ENCODE measurements around the gene DOCK3.
"Not testable (repeated sequence)": the region's sequence is repeated elsewhere in the genome, so short reads cannot be mapped to it uniquely, and the experiment has no call there.

DOCK3 gene

DNA sequence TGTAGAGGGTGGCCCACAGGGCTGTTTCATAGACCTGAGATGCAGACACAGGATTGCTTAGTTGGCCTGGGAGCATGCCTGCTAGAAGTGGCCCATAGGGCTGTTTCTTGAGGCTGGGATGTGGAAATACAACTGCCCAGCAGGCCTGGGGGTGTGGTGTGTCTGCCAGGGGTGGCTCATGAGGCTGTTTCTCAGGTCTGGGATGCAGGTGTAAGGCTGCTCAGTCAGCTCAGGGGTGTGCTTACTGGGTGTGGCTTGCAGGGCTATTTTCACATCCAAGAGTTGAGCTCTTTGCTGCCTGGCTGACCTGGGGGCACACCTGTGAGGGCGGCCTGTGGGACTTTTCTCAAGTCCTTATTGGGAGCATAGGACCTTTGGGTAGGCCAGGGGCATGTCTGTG, 131.3 kb downstream of the DOCK3 start:
- no peak for DNase-seq

DNA sequence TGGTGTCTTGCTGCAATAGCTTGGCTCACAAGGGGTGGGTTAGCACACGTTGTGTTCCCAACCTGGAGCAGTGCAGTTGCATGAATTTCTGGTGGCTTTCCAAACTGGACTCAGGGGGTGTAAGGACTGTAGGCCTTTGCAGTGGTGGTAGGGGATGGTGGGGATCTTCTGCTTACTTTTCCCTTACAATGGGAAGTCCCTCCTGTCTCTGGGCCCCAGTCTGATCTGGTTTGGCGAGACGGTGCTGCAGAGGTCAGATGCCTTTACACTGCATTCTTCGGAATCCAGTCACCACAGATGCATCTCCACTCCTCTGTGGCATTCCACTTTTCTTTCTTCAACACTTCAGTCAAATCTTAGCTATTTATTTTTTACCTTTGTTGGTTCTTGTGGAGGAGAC, 132.1 kb downstream of the DOCK3 start:
- DNase-seq: no peak

DNA sequence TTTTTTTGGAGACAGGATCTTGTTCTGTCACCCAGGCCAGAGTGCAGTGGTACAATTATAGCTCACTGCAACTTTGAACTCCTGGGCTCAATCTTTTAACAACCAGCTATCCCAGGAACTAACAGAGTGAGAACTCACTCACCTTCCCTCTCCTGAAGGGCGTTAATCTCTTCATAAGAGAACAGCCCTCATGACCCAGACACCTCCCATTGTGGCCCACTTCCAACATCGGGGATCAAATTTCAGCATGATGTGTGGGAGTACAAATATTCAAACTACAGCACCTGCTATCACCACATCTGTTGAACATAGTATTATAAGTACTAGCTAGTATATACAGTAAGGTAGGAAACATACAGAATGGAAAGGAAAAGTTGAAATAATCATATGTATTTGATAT, 132.5 kb downstream of the DOCK3 start:
- peak; percentile 31 for DNase-seq

DNA sequence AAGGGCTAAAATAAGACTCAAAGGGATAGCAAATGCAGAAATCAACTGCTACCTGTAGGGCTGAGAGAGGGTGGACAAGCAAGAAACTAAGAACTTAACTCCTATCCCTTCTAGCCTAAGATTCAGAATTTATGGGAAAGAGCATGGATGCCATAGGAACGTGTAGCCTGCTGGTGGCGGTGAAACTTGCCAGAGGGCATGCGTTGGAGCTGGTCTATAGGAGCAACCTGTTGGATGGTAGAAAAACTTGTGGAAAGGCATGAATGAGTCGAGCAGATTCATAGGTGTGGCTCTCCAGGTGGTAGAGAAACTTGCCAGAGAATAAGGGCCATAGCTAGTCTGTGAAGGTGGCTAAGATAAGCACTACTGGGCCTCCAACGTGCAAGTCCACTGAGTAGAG, 137.2 kb downstream of the DOCK3 start:
- no peak for DNase-seq

DNA sequence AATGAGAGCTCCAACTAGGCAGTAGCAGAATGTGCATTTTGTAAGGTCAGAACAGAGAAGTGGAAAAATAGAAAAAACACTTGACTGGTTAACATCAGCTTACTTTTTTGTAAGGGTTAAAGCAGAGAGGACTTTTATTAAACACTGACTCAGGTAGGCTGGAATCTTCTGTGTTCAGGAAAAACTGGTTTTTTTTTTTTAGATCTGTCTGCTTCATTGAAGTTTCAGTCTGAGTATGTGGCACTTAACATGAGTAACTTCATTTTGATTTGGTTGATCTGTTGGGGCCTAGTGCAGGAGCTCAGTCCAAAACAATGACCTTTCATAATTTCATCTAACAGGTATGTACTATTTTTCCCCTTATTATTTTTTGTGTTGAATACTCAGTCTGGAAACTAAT, 141.1 kb downstream of the DOCK3 start:
- DNase-seq: no peak

DNA sequence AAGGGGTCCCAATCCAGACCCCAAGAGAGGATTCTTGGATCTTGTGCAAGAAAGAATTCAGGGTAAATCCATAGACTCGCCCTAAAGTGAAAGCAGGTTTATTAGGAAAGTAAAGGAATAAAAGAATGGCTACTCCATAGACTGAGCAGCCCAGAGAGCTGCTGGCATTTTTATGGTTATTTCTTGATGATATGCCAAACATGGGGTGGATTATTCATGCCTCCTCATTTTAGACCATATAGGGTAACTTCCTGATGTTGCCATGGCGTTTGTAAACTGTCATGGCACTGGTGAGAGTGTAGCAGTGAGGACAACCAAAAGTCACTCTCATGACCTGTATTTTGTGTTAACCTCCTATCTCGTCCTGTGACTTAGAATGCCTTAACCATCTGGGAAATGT, 142.2 kb downstream of the DOCK3 start:
- DNase-seq: no peak

DNA sequence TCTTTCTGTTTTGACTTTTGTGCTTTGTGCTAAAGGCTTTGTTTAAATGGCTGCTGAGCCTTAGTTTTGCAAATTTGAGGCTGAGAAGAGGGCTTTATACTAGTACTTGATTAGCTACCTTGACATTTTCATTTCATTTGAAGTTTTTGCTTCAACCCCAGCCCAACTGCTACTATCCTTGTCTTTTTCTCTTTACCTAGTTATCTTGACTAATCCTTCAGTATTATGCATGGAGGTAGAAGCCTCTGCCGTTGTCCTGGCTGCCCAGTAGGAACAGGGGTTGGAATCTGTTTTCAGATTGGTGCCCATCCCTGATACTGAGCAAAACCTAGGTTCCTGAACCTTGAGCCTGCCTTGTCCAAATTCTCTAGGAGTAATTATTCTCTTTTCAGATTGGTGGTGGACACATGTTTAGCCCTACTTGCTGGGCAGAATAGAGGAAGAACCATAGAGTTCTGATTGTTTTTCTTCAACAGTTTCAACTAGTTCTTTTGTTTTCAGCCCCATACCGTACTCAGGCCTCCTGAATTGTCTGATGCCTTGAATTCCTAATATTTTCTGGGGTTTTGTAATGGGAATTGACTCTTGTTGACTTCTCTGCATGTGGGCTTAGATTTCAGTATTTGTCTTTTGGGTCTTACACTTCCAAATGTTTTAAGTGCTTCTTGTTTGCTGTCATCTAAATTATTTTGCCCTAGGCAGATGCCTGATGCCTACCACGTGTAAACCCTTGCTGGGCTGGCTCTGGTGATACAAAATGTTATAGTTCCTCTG, 143.2 kb downstream of the DOCK3 start:
- no peak for DNase-seq

DNA sequence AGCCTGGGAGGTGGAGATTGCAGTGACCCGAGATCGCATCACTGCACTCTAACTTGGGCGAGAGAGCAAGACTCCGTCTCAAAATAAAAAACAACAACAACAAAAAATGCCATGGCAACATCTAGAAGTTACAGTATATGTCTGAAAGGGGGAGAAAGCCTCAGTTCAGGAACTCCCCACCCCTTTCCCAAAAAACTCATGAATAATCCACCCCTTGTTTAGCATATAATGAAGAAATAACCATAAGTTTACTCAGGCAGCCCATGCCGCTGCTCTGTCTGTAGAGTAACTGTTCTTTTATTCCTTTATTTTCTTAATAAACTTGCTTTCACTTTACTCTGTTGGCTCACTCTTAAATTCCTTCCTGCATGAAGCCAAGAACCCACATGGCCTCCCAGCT, 145.2 kb downstream of the DOCK3 start:
- no peak for DNase-seq

DNA sequence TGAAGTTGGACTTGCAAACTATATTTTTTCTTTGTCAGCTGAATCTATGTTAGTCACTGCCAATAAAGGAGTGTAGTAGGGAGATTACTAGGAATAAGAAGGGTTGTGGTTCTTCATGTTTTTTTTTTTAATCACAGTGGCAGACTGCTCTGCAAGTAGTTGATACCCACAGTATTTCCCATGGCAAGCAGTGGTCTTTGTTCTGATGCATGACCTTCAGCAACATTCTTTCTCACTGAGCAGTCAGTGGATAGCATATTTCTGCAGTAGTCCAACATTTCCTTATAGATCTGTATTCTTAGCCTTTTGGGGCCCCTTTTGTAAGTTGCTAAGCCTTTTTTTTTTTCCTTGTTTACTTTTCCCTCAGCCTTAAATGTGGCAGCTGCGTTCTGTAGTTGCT, 151.1 kb downstream of the DOCK3 start:
- DNase-seq: no peak

DNA sequence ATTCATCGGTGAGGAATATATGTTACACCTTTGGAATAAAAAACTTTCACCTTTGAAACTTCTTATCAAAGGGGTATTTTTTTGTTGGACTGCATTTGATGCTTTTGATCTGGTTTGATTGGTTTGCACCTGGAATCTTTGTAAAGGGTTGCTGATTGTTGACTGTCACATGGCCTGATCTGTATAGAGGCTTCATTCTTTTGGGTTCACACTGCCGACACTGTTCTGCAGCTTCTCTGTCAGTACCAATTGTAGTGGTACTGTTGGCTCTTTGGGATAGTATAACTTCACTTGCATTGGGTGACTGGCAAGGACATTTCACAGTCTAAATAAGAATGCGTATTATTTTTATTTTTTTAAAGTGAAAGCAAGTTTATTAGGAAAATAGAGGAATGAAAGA, 155.7 kb downstream of the DOCK3 start:
- DNase-seq: no peak

DNA sequence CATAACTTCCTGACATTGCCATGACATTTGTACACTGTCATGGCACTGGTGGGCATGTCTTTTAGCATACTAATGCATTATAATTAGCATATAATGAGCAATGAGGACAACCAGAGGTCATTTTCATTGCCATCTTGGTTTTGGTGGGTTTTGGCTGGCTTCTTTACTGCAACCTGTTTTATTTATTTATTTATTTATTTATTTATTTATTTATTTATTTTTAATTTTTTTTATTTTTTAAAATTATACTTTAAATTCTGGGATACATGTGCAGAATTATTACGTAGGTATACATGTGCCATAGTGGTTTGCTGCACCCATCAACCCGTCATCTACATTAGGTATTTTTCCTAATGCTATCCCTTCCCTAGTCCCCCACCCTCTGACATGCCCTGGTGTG, 156.3 kb downstream of the DOCK3 start:
- not testable (repeated sequence) for DNase-seq

DNA sequence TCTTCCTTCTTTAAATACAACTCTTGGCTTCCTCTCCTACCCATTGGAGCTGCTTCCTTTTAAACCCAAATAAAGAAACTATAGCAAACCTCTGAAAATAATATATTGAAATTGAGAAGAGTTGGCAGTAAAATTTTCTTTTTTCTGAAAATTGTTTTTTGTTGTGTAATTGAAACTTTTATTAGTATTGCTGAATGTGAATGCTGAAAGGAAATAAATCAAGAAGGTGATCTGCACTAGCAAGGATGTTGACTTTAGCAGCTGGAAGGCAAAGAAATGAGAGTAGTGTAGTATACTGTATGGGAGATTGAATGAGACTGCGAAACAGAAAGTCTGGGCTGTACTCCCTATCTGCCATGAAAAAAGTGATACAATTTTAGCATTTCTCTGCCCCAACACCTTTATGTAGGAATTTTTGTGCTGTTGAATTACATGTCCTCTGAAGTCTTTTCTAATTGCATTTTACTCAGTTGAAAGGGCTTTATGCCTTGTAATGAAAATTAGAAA, 166.3 kb downstream of the DOCK3 start:
- no peak for DNase-seq

DNA sequence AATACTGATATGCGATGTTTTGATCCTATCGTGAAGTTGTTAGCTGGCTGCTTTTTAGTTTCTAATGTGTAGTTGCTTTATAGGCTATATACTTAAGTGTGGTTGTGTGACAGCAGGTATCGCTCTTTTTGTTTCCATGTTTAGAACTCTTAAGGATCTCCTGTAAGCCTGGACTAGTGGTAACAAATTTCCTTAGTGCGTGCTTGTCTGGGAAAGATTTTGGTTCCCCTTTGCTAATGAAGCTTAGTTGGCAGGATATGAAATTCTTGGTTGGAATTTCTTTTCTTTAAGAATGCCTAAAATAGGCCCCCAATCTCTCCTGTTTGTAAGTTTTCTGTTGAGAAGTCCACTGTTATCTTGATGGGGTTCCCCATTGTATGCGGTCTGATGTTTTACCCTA, 173.6 kb downstream of the DOCK3 start:
- no peak for DNase-seq

DNA sequence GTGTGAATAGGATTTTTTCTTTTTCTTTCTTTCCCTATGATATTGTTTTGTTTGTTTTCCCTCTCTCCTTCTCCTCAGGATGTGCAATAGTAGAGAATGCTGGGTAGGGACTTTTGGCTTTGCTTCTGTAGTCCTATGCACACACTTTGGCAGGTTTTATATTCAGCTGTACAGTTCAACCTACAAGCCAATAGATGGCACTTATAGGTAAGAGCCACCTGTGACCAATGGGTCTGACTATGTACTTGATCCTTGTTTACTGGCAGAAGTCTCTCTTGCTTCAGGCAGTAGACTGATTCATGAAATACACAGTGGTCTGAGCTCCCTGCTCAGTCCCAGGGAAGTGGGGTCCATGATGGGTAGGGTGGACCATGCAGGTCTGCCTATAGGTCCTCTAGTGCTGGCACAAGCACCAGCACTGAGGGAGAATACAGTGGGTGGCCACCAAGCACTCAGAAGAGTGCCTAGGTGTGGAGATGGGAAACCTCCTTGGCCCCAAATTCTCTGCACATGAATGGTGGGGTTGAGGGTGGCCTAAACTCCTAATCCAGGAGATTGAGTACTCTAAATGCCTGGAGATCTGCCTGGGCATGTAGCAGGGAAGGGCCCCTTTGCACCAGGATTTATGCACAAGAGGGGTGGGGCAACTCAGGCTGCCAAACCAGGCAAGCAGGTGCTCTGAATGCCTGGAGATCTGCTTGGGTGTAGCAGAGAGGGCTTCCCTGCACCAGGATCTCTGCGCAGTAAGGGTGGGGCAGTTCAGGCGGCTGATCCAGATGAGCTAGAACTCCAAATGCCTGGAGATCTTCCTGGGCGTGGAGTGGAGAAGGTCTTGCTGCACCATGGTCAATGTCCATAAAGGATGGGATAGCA, 176.1 kb downstream of the DOCK3 start:
- DNase-seq: no peak

DNA sequence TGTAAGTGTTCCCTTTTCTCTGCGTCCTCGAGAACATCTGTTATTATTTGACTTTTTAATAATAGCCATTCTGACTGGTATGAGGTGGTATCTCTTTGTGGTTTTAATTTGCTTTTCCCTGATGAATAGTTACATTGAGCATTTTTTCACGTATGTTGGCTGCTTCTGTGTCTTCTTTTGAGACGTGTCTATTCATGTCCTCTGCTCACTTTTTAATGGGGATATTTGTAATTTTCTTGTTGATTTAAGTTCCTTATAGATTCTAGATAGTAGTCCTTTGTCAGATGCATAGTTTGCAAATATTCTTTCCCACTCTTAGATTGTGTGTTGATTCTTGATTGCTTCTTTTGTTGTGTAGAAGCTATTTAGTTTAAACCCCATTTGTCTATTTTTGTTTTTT, 179.2 kb downstream of the DOCK3 start:
- no peak for DNase-seq

DNA sequence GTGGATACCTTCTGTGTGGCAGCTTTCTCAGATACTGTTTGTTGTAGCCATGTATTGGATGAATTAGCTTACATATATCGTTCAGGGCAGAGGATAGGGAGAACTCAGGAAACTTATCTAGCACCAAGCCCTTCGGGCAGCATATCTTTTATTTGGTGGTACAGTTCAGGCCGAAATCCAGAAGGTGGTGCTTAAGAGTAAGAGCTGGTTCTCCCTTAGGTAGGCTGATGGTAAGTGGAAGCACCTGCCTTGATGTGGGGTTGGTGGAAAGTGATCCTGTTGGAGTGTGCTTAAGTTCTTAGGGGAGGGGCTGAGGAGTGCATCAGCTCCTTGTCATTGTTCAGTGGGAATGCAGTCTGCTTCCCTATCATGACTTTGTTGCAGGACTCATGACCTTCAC, 187.5 kb downstream of the DOCK3 start:
- no peak for DNase-seq

DNA sequence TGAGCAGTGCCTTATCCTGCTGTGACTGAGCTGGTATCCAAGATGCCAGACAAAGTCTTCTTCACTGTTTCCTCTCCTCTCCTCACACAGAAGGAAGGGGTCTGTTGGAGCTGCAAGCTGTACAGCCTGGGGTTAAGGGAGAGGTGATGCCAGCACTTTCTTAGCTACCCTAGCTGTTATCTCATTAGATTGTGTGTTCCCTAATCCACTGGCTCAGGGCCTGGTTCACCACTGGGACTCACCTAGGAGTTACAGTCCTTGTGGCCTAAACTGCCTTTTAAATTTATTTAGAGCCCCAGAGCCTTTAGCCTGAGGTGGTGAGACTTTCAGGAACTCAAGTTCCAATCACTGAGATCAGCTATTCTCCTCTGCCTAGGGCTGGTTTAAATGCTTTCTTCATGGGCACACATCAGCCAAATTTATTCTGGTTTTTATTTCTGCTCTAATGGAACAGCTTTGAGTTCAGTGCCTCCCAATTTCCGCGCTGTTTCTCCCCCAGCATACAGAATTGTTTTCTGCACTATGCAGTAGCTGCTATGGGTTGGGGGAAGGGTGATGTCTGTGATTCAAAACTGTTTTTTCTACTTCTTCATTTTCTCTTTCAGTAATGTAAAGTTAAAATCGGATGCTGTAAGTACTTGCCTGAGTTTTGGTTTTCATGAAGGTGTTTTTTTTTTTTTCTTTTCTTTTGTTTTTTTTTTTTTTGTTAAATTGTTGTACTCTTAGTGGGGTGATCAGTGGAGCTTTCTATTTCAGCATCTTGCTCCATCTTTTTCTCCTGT, 198.8 kb downstream of the DOCK3 start:
- no peak for DNase-seq

DNA sequence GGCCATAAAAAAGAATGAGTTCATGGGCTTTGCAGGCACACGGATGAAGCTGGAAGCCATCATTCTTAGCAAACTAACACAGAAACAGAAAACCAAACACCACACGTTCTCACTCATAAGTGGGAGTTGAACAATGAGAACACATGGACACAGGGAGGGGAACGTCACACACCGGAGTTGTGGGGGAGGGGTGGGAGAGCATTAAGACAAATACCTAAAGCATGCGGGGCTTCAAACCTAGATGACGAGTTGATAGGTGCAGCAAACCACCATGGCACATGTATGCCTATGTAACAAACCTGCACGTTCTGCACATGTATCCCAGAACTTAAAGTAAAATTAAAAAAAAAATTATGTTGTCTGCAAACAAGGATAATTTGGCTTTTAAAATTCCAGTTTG, 200.1 kb downstream of the DOCK3 start:
- DNase-seq: not testable (repeated sequence)

DNA sequence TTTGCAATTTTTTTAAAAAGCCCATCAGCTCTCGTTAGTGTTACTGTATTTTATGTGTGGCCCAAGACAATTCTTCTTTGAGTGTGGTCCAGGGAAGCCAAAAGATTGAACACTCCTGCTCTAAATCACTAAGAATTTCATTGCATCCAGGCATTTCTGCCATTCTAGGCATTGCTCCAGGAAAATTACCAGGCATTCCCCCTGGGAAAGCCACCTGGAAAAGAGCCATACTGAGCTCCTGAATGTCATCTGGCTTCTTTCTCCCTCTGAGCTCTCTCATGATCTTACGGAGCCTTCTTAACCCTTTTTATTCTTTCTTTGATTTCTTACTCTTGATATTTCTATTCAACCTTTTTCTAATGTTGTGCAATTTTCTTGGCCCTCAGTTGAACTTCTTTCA, 202.2 kb downstream of the DOCK3 start:
- no peak for DNase-seq

DNA sequence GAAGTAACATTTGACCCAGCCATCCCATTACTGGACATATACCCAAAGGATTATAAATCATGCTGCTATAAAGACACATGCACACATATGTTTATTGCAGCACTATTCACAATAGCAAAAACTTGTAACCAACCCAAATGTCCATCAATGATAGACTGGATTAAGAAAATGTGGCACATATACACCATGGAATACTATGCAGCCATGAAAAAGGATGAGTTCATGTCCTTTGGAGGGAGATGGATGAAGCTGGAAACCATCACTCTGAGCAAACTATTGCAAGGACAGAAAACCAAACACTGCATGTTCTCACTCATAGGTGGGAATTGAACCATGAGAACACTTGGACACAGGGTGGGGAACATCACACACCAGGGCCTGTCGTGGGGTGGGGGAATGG, 208.0 kb downstream of the DOCK3 start:
- not testable (repeated sequence) for DNase-seq

DNA sequence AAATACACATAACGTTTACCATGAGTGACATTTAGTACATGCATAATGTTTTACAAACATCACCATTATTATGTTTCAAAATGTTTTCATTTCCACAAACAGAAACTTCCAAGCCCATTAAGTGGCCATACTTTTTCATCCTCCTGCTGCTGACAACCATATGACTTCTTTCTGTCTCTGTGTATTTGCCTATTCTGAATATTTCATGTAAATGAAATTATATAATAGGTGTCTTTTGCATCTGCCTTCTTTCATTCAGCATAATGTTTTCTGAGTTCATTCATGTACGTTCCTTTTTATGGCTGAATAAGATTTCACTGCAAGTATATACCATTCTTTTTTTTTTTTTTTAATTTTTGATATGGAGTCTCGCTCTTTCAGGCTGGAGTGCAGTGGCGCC, 209.0 kb downstream of the DOCK3 start:
- DNase-seq: no peak

DNA sequence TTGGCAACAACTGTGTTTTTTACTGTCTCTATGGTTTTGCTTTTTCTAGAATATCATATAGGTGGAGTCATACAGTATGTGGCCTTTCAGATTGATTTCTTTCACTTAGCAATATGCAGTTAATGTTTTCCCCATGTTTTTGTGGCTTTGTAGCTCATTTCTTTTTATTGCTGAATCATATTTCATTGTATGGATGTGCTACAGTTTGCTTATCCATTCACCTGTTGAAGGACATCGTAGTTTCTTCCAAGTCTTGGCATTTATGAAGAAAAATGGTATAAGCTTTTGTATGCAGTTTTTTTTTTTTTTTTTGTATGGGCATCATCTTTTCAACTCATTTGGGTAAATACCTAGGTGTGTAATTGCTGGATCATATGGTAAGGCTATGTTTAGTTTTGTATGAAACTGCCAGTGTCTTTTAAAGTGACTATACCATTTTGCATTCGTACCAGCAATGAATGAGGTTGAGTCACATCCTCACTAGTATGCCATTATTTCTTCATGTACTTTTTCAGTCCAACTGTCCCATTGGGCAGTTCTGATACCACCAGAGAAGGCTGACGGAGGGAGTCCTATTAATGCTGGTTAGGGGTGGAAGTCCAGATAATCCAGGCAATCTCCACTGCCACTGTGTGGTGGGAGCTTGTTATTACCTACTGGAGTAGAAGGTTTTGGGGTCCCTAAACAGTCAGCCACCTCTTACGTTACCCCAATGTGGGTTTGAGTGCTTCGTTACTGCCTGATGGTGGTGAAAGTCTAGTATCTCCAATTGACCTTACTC, 210.5 kb downstream of the DOCK3 start:
- no peak for DNase-seq

Measured in NCI-H774 (cell line).